Psoas muscle (tissue), 8 donors: ENCODE data around the gene PIH1D1. TPM values are rescaled to one million over a fixed set of nuclear protein-coding genes. Genes with fewer than 3 reads are reported as not detected.

ENCODE experiments used
- ATAC-seq, 4 donors: fragments of 200-7000 bp; cut with Tn5 transposase; one replicate each; pipeline ENCODE4 v1.9.1; 2020; ENCODE audit warnings: moderate library complexity in 3 of 4, mild to moderate bottlenecking in 2 of 4
- DNase-seq, 2 donors: peaks; one replicate each; pipeline ENCODE4 v3.0.0-alpha.2; 2020
- H3K27ac ChIP-seq: fragments of 200-600 bp; one replicate; pipeline ENCODE4 v1.8.0; 2022
- H3K27me3 ChIP-seq, 3 donors: fragments of 200-600 bp in 1 of 3; one replicate each; pipeline versions ENCODE4 v1.6.1 to v1.8.0; 2013 to 2022; ENCODE audit warnings: low read length in 2 of 3, mild to moderate bottlenecking in 2 of 3, moderate library complexity in 1 of 3; ENCODE audit not compliant: insufficient read depth in 3 of 3
- H3K36me3 ChIP-seq, 2 donors: fragments of 200-600 bp in 1 of 2; one replicate each; pipeline versions ENCODE4 v1.6.1 to v1.8.0; 2013 to 2022; ENCODE audit warnings: low read depth in 1 of 2, mild to moderate bottlenecking in 1 of 2, moderate library complexity in 1 of 2; ENCODE audit not compliant: insufficient read depth in 1 of 2
- H3K4me1 ChIP-seq: fragments of 200-600 bp; one replicate; pipeline ENCODE4 v1.8.0; 2022
- H3K4me3 ChIP-seq: fragments of 200-600 bp; one replicate; pipeline ENCODE4 v1.8.0; 2022; ENCODE audit warnings: mild to moderate bottlenecking
- H3K9me3 ChIP-seq: fragments of 200-600 bp; one replicate; pipeline ENCODE4 v1.8.0; 2022
- CTCF ChIP-seq: fragments of 200-600 bp; IDR thresholded peaks from one replicate; pipeline ENCODE4 v1.8.0; 2022; ENCODE audit warnings: antibody characterized with exemption
- WGBS, 3 donors: extraction: QIAGEN DNeasy Blood & Tissue Kit; methylation state at CpG; one replicate each; pipeline versions ENCODE4 v1.1.6 to v1.1.7; 2013; 5-methylcytosine and 5-hydroxymethylcytosine counted together
- intact Hi-C, 2 donors: fragments of 100-400 bp; cut with DNase I; formaldehyde crosslinking; loops; one replicate each; pipeline versions ENCODE4 v1.11.0 to v1.14.2; 2022
- polyA plus RNA-seq, 3 donors: library from polyadenylated mRNA; stranded (reverse); fragments of 200-250 nt; gene quantifications; one replicate each; pipeline ENCODE4 v1.2.3, GENCODE V29; 2013
- total RNA-seq, 4 donors: library from RNA; stranded (reverse); fragmentation: NEBNext Ultra II Directional in 2 of 4; extraction: Animal tissue kit (Norgen Biotek cat#: 25700) in 2 of 4; gene quantifications; one replicate each; pipeline versions ENCODE4 v1.2.1 to v1.2.4, GENCODE V29; 2021 to 2023
- donor health status: healthy with polysubstance abuse.
- donor health status: DM: no; HTN: no; CAD: no; lungs with moderate emphysema.
- donor health status: Bipolar disorder and iron deficiency.
- donor health status: healthy.
- donor health status: DM: yes; HTN: yes; CAD: no.
- donor health status: DM: no; HTN: no; CAD: no.
- donor health status: DM: no; HTN: no; CAD: no.
- donor health status: DM: yes; HTN: yes; CAD: no.

Gene PIH1D1
- total and polyA plus RNA-seq, 7 donors, result 37.2 to 69.8 (median 46.4) TPM

- peaks cover 0 to 49% (median 25%) of the 10 kb centered on the region in 3 donors for H3K27me3 ChIP-seq
- peaks cover 0 to 10% of the 10 kb centered on the region in 2 donors for H3K36me3 ChIP-seq
- no peaks in the 10 kb centered on the region for H3K4me1 ChIP-seq
- no peak for ATAC-seq
- no peak for DNase-seq
- no peaks in the 10 kb centered on the region for H3K9me3 ChIP-seq
- WGBS, 3 donors, result 6 to 10% (median 10%) methylated on average over 14 of the region's 14 CpGs
- no peak for TF ChIP-seq CTCF
- peak overlapping the region; percentile 77 for H3K4me3 ChIP-seq
- no peak overlapping the region for H3K27ac ChIP-seq
- intact Hi-C loops, result loop anchor here (2.0 to 5.0 kb wide), 2 partner anchors 49 to 215 kb away; no protein-coding TSS in a partner anchor
These were observed 9.7 kb downstream of the PIH1D1 start for GRCh38 chr19:49441960-49442350.

- WGBS, 3 donors, result 2 to 3% (median 3%) methylated on average over 25 to 56 of the region's 56 CpGs
- H3K9me3 ChIP-seq, result no peaks in the 10 kb centered on the region
- DNase-seq (peak; percentile 69 to 83), ATAC-seq (no peak)
- H3K27ac ChIP-seq, result no peak within 1 kb of the TSS
- peak within 1 kb of the TSS; percentile 77 for H3K4me3 ChIP-seq
- peaks cover 0 to 4% of the 10 kb centered on the region in 2 donors for H3K36me3 ChIP-seq
- peaks cover 0 to 54% (median 31%) of the 10 kb centered on the region in 3 donors for H3K27me3 ChIP-seq
- intact Hi-C loops, result loop anchor here in 1 of 2 donors (5.0 kb wide), 1 partner anchor 214 kb away; no protein-coding TSS in a partner anchor
- TF ChIP-seq CTCF, result no peak
- no peaks in the 10 kb centered on the region for H3K4me1 ChIP-seq
These were observed 10.2 kb downstream of the PIH1D1 start, which contains the start of gene SLC17A7 for GRCh38 chr19:49441210-49441959. SLC17A7 (minus strand) TSS chr19:49441527; CDS start chr19:49441379, 148 bp downstream.

GRCh38 chr19:49440439-49441209 lies 11.0 kb downstream of the PIH1D1 start:
- intact Hi-C loops, result loop anchor here in 1 of 2 donors (5.0 kb wide), 1 partner anchor 213 kb away; no protein-coding TSS in a partner anchor
- Histone ChIP-seq H3K27me3 (peaks cover 0 to 62% (median 32%) of the 10 kb centered on the region in 3 donors), H3K4me1 (no peaks in the 10 kb centered on the region), H3K36me3 (no peaks in the 10 kb centered on the region), H3K27ac (no peak overlapping the region), H3K4me3 (peak overlapping the region; percentile 49), H3K9me3 (no peaks in the 10 kb centered on the region)
- ATAC-seq (no peak), DNase-seq (no peak)
- TF ChIP-seq CTCF, result no peak
- 15 to 29% (median 25%) methylated on average over 14 to 19 of the region's 19 CpGs for WGBS, 3 donors

- H3K27ac ChIP-seq, result no peak overlapping the region
These were observed 11.8 kb downstream of the PIH1D1 start for GRCh38 chr19:49439836-49440235.

More at GRCh38 chr19:49439836-49440235, 11.8 kb downstream of the PIH1D1 start:
- 39 to 57% (median 43%) methylated on average over 5 to 6 of the region's 6 CpGs for WGBS, 3 donors
- intact Hi-C loops, result loop anchor here in 1 of 2 donors (5.0 kb wide), 1 partner anchor 213 kb away; no protein-coding TSS in a partner anchor
- DNase-seq (no peak), ATAC-seq (no peak)
- no peak for TF ChIP-seq CTCF
- Histone ChIP-seq H3K4me3 (no peak overlapping the region), H3K36me3 (no peaks in the 10 kb centered on the region), H3K9me3 (no peaks in the 10 kb centered on the region), H3K27me3 (peaks cover 0 to 70% (median 38%) of the 10 kb centered on the region in 3 donors), H3K4me1 (no peaks in the 10 kb centered on the region)
